NCI-H2081 (cell line): ENCODE measurements around the gene ATP2B2.

ENCODE experiments used
- DNase-seq, 2 experiments: peaks; one replicate each; lab custom pipeline; 2025; lab: John Stamatoyannopoulos, UW

Gene ATP2B2

DNA sequence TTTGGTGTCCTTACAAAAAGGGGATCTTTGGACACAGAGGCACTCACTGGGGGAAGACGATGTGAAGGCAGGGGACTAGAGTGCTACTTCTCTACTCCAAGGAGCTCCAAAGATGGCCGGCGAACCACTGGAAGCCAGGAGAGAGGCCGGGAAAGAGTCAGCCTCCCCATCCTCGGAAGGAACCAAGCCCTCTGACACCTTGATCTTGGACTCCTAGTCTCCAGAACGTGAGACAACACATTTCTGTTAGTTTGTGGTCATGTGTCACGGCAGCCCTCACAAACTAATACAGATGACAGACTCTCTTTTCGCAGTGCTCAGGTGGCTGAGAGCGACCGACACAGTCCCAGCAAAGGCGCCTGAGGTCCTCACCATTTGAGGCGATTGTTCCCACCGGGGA lies 24.4 kb upstream of the ATP2B2 start:
- no peak for DNase-seq

DNA sequence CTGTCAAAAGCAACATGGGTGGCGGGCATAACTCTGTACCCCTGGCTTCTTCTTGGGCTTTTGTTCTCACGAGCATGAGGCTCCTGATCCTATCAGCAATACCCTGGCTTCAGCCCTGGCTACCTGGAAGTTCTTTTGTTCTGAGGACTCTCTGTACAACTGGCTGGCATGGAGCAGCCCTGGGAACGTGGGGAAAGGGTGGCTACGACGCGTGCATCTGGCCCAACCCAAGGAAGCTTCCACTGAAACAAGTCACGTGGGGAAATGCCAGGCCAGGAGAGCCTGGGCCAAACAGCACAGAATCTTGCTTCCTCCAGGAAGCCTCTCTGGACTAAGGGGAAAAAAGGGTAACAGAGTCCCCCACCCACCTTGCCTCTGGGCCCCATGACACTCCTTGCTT lies 22.7 kb upstream of the ATP2B2 start:
- no peak for DNase-seq

DNA sequence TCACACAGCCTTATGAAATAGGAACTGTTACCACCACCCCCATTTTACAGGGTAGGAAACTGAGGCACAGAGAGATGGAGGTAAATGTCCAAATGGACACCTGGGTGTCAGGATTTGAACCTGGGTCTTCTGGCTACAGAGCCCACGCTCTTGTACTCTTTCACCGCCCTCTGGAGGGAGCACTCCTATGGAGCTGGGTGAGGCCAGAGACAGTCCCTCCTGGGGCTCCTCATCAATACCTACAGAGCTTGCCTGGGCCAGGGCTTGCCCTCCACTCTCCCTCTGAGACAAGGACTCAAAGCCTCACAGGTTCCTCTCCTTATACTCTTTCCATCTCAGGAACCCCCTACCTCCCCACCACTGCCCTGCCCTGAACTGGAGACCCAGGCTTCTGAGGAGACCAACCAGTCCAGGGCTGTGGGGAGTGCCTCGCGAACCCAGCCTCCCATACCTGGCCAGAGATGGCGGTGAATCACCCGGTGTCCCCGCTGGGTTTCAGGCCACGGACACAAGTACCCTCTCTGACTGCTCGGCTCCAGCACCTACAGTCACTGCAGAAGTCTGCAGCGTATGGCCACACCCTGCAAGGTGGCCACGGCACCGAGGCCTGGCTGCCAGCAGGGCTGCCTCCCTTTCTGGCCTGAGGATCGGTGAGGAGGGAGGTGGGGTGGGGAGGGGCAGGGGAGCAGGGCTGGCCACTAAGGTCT lies 22.1 kb upstream of the ATP2B2 start:
- no peak for DNase-seq

DNA sequence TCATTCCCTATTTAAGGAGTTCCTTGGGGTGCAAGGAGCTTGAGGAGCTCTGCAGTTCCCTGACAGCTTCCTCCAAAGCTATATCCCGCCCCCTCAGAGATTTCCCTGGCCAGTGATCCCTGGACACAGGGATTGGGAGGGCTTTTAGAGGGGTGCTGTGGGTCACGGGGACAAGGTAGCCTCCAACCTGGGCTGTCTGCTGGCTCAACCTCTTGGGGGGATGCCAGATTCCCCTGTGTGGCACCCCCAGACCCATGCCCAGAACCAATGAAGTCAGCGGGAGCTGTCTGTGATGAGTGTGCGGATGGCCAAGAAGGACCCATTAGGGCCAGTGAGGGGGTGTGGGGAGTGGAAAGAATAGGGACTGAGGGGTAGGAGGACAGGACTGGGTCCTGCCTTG lies 21.0 kb upstream of the ATP2B2 start:
- DNase-seq = no peak

DNA sequence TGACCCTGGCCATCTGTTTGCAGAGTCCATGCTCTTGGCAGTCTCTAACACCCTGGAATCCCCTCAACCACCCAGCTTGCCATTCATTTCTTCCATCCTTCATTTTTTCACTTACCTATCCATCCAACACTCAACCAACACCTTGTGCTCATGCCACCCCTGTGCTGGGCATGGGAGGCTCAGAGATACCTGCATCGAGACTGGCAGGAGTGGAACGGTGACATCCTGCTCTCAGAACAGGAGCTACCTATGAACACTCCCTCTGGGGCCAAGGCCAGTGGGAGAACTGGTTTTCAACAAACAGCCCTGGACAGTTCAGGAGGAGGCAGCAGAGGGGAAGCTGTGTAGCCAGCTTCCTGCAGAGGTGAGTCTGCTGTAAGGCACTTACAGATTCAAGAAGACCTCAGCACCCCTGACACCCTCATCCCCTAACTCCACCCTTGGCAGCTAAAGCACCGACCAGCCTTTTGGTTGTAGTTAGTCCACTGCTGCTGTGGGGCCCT lies 19.5 kb upstream of the ATP2B2 start:
- no peak for DNase-seq

DNA sequence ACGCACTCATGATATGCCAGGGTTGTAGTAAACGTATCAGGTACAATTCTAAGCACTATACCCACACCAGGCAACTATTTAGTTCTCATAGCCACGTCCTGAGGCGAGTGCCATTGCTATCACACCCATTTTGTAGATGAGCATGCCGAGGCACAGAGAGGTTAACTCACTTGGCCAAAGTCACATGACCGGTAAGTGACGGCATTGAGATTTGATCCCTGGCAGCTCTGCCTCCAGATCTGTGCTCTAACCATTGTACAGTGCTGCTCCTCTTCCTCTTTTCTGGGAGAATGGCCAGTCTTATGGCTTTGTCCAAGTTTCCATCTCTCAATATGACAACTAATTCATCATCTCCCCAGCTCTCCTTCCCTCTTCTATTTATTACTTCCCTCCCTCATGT lies 18.9 kb upstream of the ATP2B2 start:
- no peak for DNase-seq

DNA sequence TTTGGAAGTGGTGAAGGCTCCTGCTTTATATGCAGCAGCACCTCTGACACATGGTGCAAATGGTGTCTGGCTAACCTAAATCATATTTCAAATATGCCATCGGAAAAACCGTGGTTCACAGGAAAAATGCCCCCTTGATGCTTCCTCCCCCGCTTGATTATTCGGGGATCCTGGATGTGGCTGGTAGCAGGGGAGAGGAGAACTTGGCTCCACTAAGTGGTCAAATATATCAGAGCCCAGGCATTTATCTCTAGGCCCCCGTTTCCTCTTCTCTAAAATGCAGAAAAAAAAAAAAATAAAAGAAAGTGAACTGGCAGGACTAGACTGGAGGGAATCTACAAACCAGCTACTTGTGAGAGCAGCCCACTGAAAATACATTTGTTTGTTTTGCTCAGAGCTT lies 18.2 kb upstream of the ATP2B2 start:
- DNase-seq = no peak

DNA sequence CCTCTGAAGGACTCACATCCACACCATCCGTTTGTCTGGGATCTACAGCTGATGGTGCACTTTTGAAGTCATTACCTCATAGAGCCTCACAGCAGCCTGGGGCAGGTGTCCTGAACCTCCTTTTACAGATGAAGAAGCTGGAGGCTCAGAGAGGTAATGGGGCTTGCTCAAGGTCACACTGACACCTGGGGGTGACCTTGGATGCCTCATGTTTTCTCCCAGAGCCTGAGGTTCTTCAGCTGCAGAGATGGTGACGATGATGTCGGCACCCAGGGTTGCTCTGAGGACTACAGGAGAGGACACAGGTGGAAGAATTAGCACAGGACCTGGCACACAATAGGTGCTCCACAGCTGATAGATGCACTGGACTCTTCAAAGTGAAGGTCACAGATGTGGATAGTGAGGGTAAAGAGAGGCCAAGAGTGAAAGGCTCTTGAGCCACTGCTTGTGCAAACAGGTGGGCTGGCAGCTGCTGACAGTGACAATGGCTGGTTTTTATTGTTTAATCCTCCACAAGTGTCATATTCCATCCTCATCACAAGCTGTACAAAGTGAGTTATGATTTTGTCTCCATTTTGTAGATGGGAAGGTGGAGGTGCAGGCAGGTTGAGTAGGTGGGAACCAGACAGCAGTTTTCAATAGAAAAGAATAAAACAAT lies 17.4 kb upstream of the ATP2B2 start:
- DNase-seq = no peak

DNA sequence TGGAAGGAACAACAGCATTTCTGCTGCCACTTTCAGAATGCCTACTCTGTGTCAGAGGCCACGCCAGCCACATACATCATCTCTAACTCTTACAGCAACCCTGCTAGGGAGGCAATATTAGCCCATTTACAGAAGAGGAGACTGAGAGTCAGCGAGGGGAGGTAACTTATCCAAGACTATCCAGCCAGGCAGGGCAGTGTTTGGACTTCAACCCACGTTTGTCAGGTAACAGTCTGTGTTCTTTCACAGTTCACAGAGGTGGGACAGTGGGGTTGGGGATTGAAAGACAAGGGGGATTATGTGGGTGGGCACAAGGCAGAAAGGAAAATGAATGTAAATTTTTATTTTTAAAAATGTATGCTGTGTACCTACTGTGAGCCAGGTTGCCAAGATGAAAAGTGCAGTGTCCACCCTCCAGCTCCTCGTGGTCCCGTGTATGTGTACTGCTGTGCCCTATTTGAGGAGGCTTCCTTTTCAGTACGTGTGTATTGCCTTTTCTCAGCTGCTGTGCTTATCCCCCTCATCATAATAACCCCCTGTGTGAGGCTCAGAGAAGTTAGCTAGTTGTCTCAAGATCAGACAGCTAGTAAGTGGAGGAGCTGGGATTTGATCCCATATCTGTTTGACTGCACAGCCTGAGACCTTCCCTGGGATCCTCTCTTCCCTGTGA lies 16.5 kb upstream of the ATP2B2 start:
- no peak for DNase-seq

DNA sequence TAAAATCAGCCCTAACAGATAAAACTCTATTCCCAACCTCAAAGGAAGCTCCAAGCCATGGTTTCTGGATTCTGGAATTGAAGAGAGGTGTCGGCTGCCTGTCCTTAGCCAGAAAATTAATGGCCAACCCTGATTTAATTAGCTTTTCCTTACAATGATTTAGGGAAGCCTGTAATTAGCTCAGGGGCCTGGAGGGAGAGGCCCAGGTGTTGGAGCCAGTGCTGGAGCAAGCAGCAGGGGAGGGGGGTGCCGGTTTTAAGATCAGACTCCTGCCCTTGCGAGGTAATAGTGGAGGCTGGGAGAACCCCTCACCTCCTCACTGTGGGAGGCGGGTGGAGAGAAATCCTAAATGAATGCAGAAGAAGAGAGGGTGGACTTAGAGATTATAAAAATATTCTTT lies 14.7 kb upstream of the ATP2B2 start:
- peak; percentile 2 to 37 for DNase-seq

DNA sequence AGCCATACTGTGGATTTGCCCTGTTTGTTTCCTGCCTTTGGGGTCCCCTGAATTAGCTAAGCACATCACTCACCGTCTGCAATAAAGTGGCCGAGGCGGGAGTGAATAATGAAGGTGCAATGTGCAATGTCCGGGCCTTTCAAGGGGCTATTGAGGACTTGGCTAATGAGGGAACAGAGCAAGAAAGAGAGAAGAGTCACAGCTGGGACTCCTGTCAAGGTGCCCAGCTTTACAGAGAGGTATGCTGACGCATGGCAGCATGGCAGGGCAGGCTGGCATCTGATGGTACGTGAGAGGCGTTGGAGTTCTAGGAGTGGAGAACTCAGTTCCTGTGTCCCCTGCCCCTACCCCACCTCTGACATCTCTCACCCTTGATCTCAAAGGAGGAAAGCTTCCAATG lies 13.8 kb upstream of the ATP2B2 start:
- DNase-seq = no peak

DNA sequence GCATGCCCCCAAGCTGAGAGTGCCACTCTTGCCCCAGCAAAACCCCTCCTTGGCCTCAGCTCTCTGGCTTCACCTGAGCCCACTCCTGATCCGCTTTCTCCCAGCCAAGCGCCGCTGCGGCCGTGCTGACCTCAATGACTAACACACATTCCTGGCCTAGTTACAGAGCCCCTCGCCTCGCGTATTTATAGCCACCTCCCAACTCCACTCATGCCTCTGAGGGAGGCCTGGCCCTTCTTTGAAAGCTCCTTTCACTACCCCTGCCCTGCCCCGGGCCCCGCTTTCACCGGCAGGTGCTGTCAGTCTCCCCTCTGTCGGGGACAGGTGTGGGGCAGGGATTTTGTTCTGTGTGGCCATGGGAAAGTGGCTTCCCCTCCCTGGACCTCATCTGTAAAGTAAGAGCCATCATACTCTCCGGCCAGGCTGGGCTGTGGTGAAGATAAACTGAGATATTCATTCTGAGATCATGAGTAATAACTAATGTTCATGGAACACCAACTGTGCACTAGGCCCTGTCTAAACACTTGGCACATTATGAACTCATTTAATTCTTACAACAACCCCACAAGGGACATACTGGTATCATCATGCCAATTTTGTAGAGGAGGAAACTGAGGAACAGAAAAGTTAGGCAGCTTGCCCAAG lies 13.2 kb upstream of the ATP2B2 start:
- DNase-seq = no peak

DNA sequence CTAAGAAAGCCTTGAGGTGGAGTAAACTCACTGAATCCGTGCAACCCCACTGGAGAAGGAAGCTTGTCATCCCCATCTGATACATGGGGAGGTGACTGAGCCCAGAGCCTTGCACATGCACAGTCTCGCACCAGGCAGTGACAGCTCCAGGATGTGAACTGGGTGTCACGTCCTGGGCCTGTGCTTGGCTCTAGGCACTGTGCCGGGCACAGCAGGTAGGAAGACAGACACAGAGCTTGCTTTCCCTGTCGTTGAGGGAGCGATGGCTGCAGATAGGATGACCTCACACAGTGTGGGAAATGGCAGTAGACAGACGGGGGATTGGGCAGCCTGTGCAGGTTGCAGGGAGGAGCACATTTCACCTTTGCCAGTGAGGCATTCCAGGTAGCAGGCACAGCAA lies 12.2 kb upstream of the ATP2B2 start:
- no peak for DNase-seq

DNA sequence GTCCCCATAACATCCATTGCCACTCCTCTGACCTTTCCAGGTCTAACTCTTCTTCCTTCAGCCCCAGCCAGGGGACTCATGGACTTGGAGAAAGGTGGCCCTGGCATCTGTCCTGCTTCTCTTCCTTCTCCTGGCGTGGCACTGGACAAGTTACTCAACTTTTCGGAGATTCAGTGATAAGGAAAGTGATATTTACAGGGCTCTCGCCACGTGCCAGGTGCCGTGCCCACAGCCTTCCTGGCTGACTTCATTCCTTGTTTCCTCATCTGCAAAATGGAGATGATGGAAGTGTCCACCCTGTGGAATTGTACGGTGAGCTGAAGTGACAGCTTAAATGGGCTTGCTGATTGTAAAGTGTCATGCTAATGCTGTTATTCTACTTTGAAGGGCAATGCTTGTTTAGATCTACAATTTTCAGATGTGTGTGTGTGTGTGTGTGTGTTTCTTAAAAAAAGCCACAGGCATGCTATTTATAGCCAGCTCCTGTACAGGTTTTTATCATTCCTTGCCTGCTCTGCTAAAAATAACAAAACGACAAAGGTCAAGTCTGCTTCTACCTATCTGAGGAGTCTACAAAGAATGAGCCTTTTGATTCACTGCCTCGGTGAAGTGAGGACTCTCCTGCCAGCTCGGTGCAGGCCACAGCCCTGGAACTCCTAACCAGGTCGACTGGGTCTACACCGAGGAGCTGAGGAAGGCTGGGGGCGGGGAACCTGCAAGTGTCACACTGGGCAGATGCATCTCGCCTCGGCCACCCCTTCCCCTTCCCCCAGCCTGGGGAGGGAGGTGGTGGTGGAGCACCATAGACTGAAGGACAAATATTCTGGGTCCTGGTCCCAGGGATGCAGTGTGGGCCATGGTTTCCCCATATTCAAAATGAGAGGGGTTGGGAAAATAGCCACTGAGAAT lies 11.4 kb upstream of the ATP2B2 start:
- no peak for DNase-seq

DNA sequence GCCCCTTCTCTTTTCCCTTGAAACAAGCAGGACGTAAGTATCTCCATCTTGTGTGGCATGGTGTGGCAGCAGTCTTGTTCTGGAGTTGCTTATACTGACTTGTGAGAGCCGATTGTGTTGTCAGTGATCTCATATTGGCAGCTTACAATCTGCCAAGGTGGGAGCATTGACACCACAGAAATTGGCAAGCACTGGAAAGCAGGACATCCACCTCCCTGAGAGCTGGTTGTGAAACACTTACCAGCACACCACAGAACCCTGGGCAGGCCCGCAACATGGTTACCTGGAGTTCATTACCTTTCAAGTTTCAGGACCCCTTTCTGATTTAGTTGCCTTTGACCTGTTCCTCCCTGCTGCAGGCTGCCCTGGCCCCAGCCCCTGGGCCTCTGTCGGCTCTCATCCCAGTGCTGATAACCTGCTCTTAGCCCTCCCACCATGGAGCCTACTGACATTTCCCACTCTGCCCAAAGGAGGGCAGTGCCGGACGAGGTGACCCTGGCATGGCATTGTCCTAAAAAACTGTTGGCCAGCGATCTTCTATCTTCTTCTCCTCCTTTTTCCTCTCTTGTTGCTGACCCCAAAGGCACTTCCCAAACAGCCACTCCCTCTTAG lies 10.6 kb upstream of the ATP2B2 start:
- no peak for DNase-seq

DNA sequence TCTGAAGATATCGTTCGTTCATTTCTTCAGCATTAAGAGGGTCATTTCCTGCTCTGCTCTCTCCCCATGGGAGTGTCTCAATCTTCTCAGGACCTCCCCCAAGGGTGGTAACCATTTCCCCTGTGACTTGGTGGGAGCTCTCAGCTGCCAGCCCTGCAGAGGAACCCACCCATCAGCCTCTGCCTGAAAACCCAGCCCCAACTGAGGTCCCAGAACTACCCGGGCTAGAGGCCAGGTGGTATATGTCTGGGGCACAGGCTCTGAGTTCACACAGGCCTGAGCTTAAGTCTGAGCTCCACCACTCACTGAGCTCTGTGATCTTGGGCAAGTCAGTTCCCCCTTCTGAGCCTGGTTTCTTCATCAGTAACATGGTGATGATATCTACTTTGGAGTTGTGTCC lies 10.0 kb upstream of the ATP2B2 start:
- no peak for DNase-seq

DNA sequence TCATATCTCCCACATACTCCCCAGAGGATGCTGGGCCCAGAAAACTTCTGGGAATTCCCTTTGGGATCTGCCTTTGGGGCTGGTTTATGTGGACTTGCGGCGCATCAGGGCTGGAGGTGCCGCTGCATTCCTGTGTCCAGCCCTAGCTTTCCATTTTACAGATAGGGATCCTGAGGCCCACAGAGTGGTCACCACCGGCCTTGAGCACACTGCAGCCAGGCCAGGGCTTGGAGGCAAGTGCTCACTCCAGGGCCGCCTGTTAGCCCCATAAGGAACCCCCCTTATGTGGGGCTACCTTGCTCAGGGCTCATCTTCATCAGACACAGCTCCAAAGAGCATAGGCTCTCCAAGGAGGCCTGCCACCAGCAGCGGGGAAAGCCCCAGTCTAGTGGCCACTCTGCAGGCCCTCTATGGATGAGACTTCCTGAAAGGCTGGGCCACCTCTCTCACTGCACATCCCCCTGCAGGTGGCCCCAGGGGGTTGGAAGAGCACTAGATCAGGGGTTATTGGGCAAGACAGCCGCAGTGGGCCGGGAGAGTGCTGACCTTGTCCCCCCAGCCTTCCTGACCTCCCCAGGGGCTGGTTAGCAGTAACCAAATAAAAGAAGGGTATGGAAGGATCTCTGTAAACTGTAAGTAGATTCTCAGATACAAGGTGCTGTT lies 9.2 kb upstream of the ATP2B2 start:
- DNase-seq = no peak

DNA sequence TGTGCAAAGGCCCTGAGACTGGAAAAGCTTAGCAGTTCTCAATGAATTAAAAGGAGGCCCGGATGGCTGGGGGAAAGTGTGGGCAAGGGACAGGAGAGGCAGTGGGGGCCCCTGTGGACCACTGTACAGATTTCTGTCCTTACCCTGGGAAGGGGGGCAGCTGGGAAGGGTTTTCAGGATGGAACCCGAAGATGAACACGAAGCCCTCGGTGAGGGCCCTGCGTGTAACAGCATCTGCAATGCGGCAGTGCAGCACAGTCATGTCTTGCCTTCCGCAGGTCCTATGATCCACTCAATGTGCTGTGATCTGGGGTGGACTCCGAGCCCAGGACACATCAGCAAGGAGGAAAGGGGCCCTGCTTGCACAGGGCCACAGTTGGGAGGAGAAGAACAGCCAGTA lies 7.9 kb upstream of the ATP2B2 start:
- no peak for DNase-seq

DNA sequence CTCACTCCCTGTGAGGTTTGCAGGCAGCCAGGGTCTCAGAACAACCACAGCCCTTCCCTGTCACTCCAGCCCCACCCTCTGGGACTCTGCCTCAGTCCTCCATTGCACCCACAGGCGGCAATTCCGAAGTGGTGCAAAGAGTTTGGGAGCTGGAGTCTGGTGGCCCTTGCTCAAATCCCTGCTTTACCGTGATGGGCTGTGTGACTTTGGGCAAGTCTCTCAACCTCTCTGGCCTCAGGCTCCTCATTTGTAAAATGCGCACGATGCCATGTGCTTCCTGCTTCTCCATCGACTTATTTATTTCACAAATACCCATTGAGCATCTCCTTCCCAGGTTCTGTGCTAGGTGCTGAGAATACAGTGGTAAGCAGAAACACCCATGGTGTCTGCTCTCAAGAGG lies 7.3 kb upstream of the ATP2B2 start:
- no peak for DNase-seq

DNA sequence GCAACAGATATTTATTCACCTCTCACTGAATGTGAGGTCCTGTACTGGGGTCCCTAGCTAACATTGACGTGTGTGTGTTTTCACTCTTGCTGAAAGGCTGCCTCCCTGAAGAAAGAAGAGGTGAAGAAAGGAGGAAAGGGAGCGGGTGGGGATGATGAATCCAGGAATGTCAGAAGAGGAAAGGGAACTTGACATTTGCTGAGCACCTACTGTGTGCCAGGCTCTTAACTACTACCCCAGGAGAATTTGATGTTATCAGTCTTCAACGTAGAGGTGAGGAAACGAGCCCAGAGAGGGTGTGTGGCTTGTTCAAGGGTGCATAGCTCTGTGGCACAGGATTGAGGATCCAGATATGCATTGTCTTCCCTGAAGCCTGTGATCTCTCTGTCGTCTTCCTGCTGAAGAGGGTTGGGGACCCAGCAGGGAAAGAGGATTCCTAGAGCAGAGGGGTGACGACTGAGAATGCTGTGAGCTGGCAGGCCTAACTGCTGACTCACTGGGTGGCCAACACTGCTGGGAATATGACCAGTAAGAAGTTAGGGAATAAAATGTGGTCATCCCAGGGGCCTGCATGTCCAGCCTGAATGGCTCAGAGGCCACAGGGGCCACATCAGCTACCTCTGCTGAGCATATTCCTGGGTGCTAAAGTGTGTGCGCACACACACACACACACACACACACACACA lies 6.6 kb upstream of the ATP2B2 start:
- no peak for DNase-seq
